H1 (cell line): ENCODE measurements around the gene SP9. TPM values are rescaled to one million over a fixed set of nuclear protein-coding genes. Genes with fewer than 3 reads are reported as not detected.
A peak's percentile ranks its signal among the peaks of the same experiment; 100 is the strongest.

Source experiments
- CTCF ChIA-PET: fragments of 300-600 bp; sonication (Branson Sonifier 250); formaldehyde crosslinking; loops from one replicate; lab custom pipeline; 2021; ENCODE audit not compliant: partially characterized antibody; lab: Charles Lee
- POLR2A ChIA-PET: fragments of 300-600 bp; sonication (Branson Sonifier 250); formaldehyde crosslinking; loops from one replicate; lab custom pipeline; 2021; ENCODE audit warnings: inconsistent platforms; ENCODE audit not compliant: partially characterized antibody; lab: Charles Lee
- DNase-seq, 2 experiments: peaks; one replicate each; pipeline versions ENCODE4 v3.0.0 to v3.0.0-alpha.2; 2010 to 2022; ENCODE audit warnings: low spot score in 2 of 2, low read depth in 1 of 2, mixed read lengths in 1 of 2
- FAIRE-seq: peaks from 2 replicates; lab custom pipeline; 2011; peaks lifted over from hg19 to GRCh38; lab: Jason Lieb, UNC
- H2AFZ ChIP-seq: 2 replicates; pipeline ENCODE4 v1.8.1; 2012; ENCODE audit warnings: low read length, inconsistent platforms
- H2AK5ac ChIP-seq: 2 replicates; pipeline ENCODE4 v1.6.1; 2013; ENCODE audit warnings: low read depth, low read length
- H2BK120ac ChIP-seq: replicated peaks from 2 replicates; pipeline ENCODE3; 2013; ENCODE audit warnings: low read depth, low read length, inconsistent platforms
- H2BK12ac ChIP-seq: 2 replicates; pipeline ENCODE4 v1.6.1; 2013; ENCODE audit warnings: low read depth, low read length
- H2BK15ac ChIP-seq: 2 replicates; pipeline ENCODE4 v1.6.1; 2013; ENCODE audit warnings: low read length
- H2BK20ac ChIP-seq: 2 replicates; pipeline ENCODE4 v1.6.1; 2013; ENCODE audit warnings: low read length
- H2BK5ac ChIP-seq: 2 replicates; pipeline ENCODE4 v1.6.1; 2013; ENCODE audit warnings: low read depth, low read length
- H3K14ac ChIP-seq: 2 replicates; pipeline ENCODE4 v1.6.1; 2013; ENCODE audit warnings: inconsistent platforms; ENCODE audit not compliant: insufficient read length
- H3K18ac ChIP-seq: 2 replicates; pipeline ENCODE4 v1.6.1; 2013; ENCODE audit warnings: low read length; ENCODE audit errors: extremely low read depth
- H3K23ac ChIP-seq: 2 replicates; pipeline ENCODE4 v1.6.1; 2013; ENCODE audit warnings: inconsistent platforms; ENCODE audit not compliant: insufficient read length
- H3K23me2 ChIP-seq: 2 replicates; pipeline ENCODE4 v1.6.1; 2013; ENCODE audit warnings: low read depth, low read length
- H3K27ac ChIP-seq: 2 replicates; pipeline ENCODE4 v1.6.1; 2011; ENCODE audit warnings: low read depth, low read length, inconsistent platforms
- H3K27me3 ChIP-seq, 4 experiments: replicated peaks in 1 of 4; 1 replicate in 1 of 4; 2 replicates in 3 of 4; pipeline versions ENCODE4 v1.6.1 to v1.8.1; 2011 to 2013; ENCODE audit warnings: low read length in 3 of 4, mild to moderate bottlenecking in 3 of 4, inconsistent platforms in 2 of 4, mixed read lengths in 2 of 4, moderate library complexity in 1 of 4; ENCODE audit not compliant: control insufficient read depth in 3 of 4, insufficient read depth in 3 of 4; ENCODE audit errors: extremely low read depth in 1 of 4
- H3K36me3 ChIP-seq, 4 experiments: 2 replicates each; pipeline versions ENCODE4 v1.6.1 to v1.8.1; 2011 to 2013; ENCODE audit warnings: mild to moderate bottlenecking in 4 of 4, low read length in 3 of 4, moderate library complexity in 2 of 4, control low read depth in 1 of 4, inconsistent platforms in 1 of 4; ENCODE audit not compliant: insufficient read depth in 4 of 4, control insufficient read depth in 2 of 4
- H3K4ac ChIP-seq: replicated peaks from 2 replicates; pipeline ENCODE3; 2013; ENCODE audit warnings: low read length, low read depth, mixed read lengths, inconsistent platforms; ENCODE audit not compliant: insufficient read length
- H3K4me1 ChIP-seq, 4 experiments: replicated peaks in 1 of 4; 1 replicate in 1 of 4; 2 replicates in 3 of 4; pipeline versions ENCODE4 v1.6.1 to v1.8.1; 2011 to 2013; ENCODE audit warnings: low read length in 3 of 4, inconsistent platforms in 2 of 4, mixed read lengths in 1 of 4; ENCODE audit not compliant: insufficient read depth in 4 of 4, control insufficient read depth in 3 of 4
- H3K4me2 ChIP-seq, 2 experiments: 2 replicates each; pipeline versions ENCODE4 v1.6.1 to v1.8.1; 2011 to 2013; ENCODE audit warnings: low read depth in 2 of 2, low read length in 2 of 2, control low read depth in 1 of 2, inconsistent platforms in 1 of 2, mild to moderate bottlenecking in 1 of 2; ENCODE audit not compliant: insufficient read depth in 1 of 2
- H3K4me3 ChIP-seq, 4 experiments: fragments of 200-600, 300-600 bp in 1 of 4; sonication (generic), shearing (Covaris generic), sonication (Bioruptor Twin) in 1 of 4; 2 replicates each; pipeline versions ENCODE4 v1.5.1 to v1.8.1; 2011 to 2016; ENCODE audit warnings: low read length in 4 of 4, low read depth in 3 of 4, control low read depth in 2 of 4, inconsistent platforms in 2 of 4, mild to moderate bottlenecking in 2 of 4, mixed read lengths in 1 of 4, moderate library complexity in 1 of 4; ENCODE audit not compliant: insufficient read depth in 2 of 4; ENCODE audit errors: extremely low read depth in 1 of 4
- H3K56ac ChIP-seq: replicated peaks from 2 replicates; pipeline ENCODE3; 2013; ENCODE audit warnings: low read depth, mild to moderate bottlenecking, mixed read lengths, low read length, inconsistent platforms; ENCODE audit not compliant: insufficient read length
- H3K79me1 ChIP-seq: 2 replicates; pipeline ENCODE4 v1.6.1; 2013; ENCODE audit warnings: low read depth, low read length, control low read depth
- H3K79me2 ChIP-seq, 2 experiments: 2 replicates each; pipeline versions ENCODE4 v1.6.1 to v1.8.1; 2012 to 2013; ENCODE audit warnings: low read length in 2 of 2, mild to moderate bottlenecking in 2 of 2, inconsistent platforms in 1 of 2; ENCODE audit not compliant: insufficient read depth in 2 of 2, control insufficient read depth in 1 of 2
- H3K9ac ChIP-seq, 4 experiments: replicated peaks in 1 of 4; 1 replicate in 1 of 4; 2 replicates in 3 of 4; pipeline versions ENCODE4 v1.6.1 to v1.8.1; 2011 to 2013; ENCODE audit warnings: low read depth in 3 of 4, low read length in 3 of 4, control low read depth in 2 of 4, mild to moderate bottlenecking in 2 of 4, moderate library complexity in 2 of 4, inconsistent platforms in 1 of 4; ENCODE audit errors: extremely low read depth in 1 of 4
- H3K9me3 ChIP-seq, 2 experiments: 2 replicates each; pipeline versions ENCODE4 v1.6.1 to v1.8.1; 2012 to 2013; ENCODE audit warnings: mild to moderate bottlenecking in 2 of 2, moderate library complexity in 2 of 2, control low read depth in 1 of 2, inconsistent platforms in 1 of 2, low read depth in 1 of 2, low read length in 1 of 2, mixed read lengths in 1 of 2; ENCODE audit not compliant: insufficient read depth in 2 of 2
- H4K20me1 ChIP-seq, 2 experiments: replicated peaks in 1 of 2; 2 replicates each; pipeline versions ENCODE3 to v1.8.1; 2011 to 2013; ENCODE audit warnings: inconsistent platforms in 2 of 2, low read length in 2 of 2, mild to moderate bottlenecking in 1 of 2; ENCODE audit not compliant: insufficient read depth in 2 of 2, control insufficient read depth in 1 of 2
- H4K5ac ChIP-seq: 2 replicates; pipeline ENCODE4 v1.6.1; 2013; ENCODE audit warnings: low read length, low read depth, mixed read lengths, inconsistent platforms; ENCODE audit not compliant: insufficient read length
- H4K8ac ChIP-seq: 2 replicates; pipeline ENCODE4 v1.8.0; 2013; ENCODE audit warnings: mild to moderate bottlenecking, moderate library complexity, low read length, inconsistent platforms; ENCODE audit not compliant: insufficient read depth; ENCODE audit errors: extremely low read depth
- H4K91ac ChIP-seq: replicated peaks from 2 replicates; pipeline ENCODE3; 2013; ENCODE audit warnings: low read length, mixed read lengths, inconsistent platforms; ENCODE audit not compliant: insufficient read length
- EZH2 ChIP-seq: fragments of 200-600 bp; sonication (generic); IDR thresholded peaks from 2 replicates; pipeline ENCODE4 v1.7.1; 2012; ENCODE audit warnings: low read depth, mild to moderate bottlenecking, moderate library complexity, low read length, inconsistent platforms; ENCODE audit not compliant: severe bottlenecking
- HDAC6 ChIP-seq: IDR thresholded peaks from one replicate; pipeline ENCODE4 v1.7.1; 2012; ENCODE audit warnings: low read depth, mild to moderate bottlenecking, inconsistent platforms, low read length, moderate library complexity
- KDM1A ChIP-seq: fragments of 200-600, 300-600 bp; sonication (generic); IDR thresholded peaks from 2 replicates; pipeline ENCODE4 v1.7.1; 2016; ENCODE audit warnings: mild to moderate bottlenecking, low read length, borderline replicate concordance
- MAX ChIP-seq: IDR thresholded peaks from 2 replicates; pipeline ENCODE4 v1.6.1; 2012; ENCODE audit warnings: inconsistent platforms
- RNF2 ChIP-seq: fragments of 200-900, 300-1000 bp; sonication (generic); IDR thresholded peaks from 2 replicates; pipeline ENCODE4 v1.7.1; 2016; ENCODE audit warnings: borderline replicate concordance, low read depth, mild to moderate bottlenecking, antibody characterized with exemption, low read length; ENCODE audit not compliant: poor library complexity, severe bottlenecking; ENCODE audit errors: missing control alignments
- SAP30 ChIP-seq: fragments of 300-600 bp; sonication (generic); IDR thresholded peaks from 2 replicates; pipeline ENCODE4 v1.7.1; 2012; ENCODE audit warnings: low read length, moderate library complexity, mild to moderate bottlenecking, inconsistent platforms; ENCODE audit not compliant: insufficient read depth, insufficient replicate concordance
- SUZ12 ChIP-seq: fragments of 200-600 bp; sonication (generic); IDR thresholded peaks from 2 replicates; pipeline ENCODE4 v1.6.1; 2012; ENCODE audit warnings: mild to moderate bottlenecking, inconsistent platforms, low read length, moderate library complexity, mixed read lengths
- TBP ChIP-seq: IDR thresholded peaks from 2 replicates; pipeline ENCODE4 v1.6.1; 2011; ENCODE audit warnings: low read depth, low read length, improper control_type of control experiment
- WGBS, 2 experiments: shearing (Covaris generic) in 1 of 2; methylation state at CpG; one replicate each; pipeline versions ENCODE4 v1.1.6 to v1.1.7; 2013 to 2015; ENCODE audit warnings: low lambda C conversion rate in 2 of 2, mixed read lengths in 2 of 2, inconsistent platforms in 1 of 2, low coverage in 1 of 2, missing lambda C conversion rate in 1 of 2; ENCODE audit not compliant: insufficient replicate concordance in 2 of 2, insufficient coverage in 1 of 2, insufficient read length in 1 of 2; ENCODE audit errors: extremely low coverage in 1 of 2, missing lambda C conversion rate in 1 of 2; 5-methylcytosine and 5-hydroxymethylcytosine counted together
- polyA plus RNA-seq, 7 experiments: library from polyadenylated mRNA; depleted of rRNA in 3 of 7; stranded (reverse) in 5 of 7; unstranded in 2 of 7; fragments of >200 nt in 5 of 7; fragments of 200-250 nt in 2 of 7; gene quantifications; 1 replicate in 5 of 7; 2 replicates in 1 of 7; 4 replicates in 1 of 7; pipeline versions ENCODE4 v1.2.1 to v1.2.3, GENCODE V29; 2011 to 2013; ENCODE audit warnings: missing spikeins in 2 of 7, mixed read lengths in 2 of 7
- total RNA-seq: library from RNA; stranded (reverse); fragmentation: NEBNext Ultra II Directional; extraction: Animal tissue kit (Norgen Biotek cat#: 25700); gene quantifications from 2 replicates; pipeline ENCODE4 v1.2.1, GENCODE V29; 2021

Gene SP9
- total and polyA plus RNA-seq, 2 of the 8 experiments (the other 6 are each of a cell fraction or from before 2014, with no cell fraction given) = 0.03 to 0.11 TPM

- H3K4me3 ChIP-seq = peak overlapping the region; percentile 41 to 72 (median 66); a peak in 6 of 8 replicates
- H3K27ac ChIP-seq = no peak overlapping the region
- H3K14ac ChIP-seq = no peak overlapping the region
- H2BK20ac ChIP-seq = 0 out of 2 replicates have a peak overlapping the region, but pooled peaks have one; percentile 26
- H3K56ac ChIP-seq = no peak overlapping the region
- FAIRE-seq (no peak), DNase-seq (peak in 1 of 2 experiments; percentile 73)
- peak overlapping the region; percentile 53; the same call in 1 of the 2 replicates for H2BK15ac ChIP-seq
- peak overlapping the region; percentile 30; the same call in 1 of the 2 replicates for H2AK5ac ChIP-seq
- peaks cover 6 to 14% of the 10 kb centered on the region in 2 experiments for H4K20me1 ChIP-seq
- peaks cover 50 to 81% (median 68%) of the 10 kb centered on the region in 4 experiments for H3K27me3 ChIP-seq
- no peak overlapping the region for H2AFZ ChIP-seq
- H2BK12ac ChIP-seq = peak overlapping the region; percentile 51; the same call in 1 of the 2 replicates
- H3K36me3 ChIP-seq = no peaks in the 10 kb centered on the region
- no peak overlapping the region for H3K9ac ChIP-seq
- peak overlapping the region; percentile 56; the same call in 1 of the 2 replicates for H2BK5ac ChIP-seq
- H3K79me1 ChIP-seq = no peaks in the 10 kb centered on the region
- no peak overlapping the region for H4K8ac ChIP-seq
- H3K18ac ChIP-seq = 0 out of 2 replicates have a peak overlapping the region, but pooled peaks have one; percentile 4
- H3K23ac ChIP-seq = no peak overlapping the region
- no peak overlapping the region for H4K91ac ChIP-seq
- no peak overlapping the region for H4K5ac ChIP-seq
- H2BK120ac ChIP-seq = no peak overlapping the region
- peak overlapping the region; percentile 86 to 88 for H3K4me2 ChIP-seq
- 4% methylated on average over 38 of the region's 41 CpGs; no CpG with 5 or more reads in 1 of the 2 experiments for WGBS, 2 experiments
- H3K9me3 ChIP-seq = no peaks in the 10 kb centered on the region
- peaks cover 9% of the 10 kb centered on the region; the same call in 1 of the 2 replicates for H3K23me2 ChIP-seq
- POLR2A ChIA-PET = interaction anchor here (1.0 to 2.5 kb wide), 6 partner anchors 8 to 79 kb away, joined by 3 to 7 read pairs (median 5); partner anchors contain the start of genes OLA1 and SP9
- H3K4ac ChIP-seq = no peak overlapping the region
- CTCF ChIA-PET = interaction anchor here (0.6 to 3.4 kb wide), 12 partner anchors 8 to 279 kb away, joined by 3 to 25 read pairs (median 4); partner anchors contain the start of gene SP9
- no peaks in the 10 kb centered on the region for H3K79me2 ChIP-seq
- H3K4me1 ChIP-seq = peaks cover 9 to 27% (median 12%) of the 10 kb centered on the region in 4 experiments
- peak; percentile 83; the same call in 1 of the 2 replicates for TF ChIP-seq SUZ12
- TF ChIP-seq MAX = peak; percentile 62; the same call in 1 of the 2 replicates
- TF ChIP-seq EZH2 = peak; percentile 87
- TF ChIP-seq RNF2 = peak; percentile 77
- no peak for TF ChIP-seq TBP
- no peak for TF ChIP-seq KDM1A
- peak; percentile 31 for TF ChIP-seq SAP30
- no peak for TF ChIP-seq HDAC6
These were observed 7.5 kb upstream of the SP9 start for GRCh38 chr2:174327021-174327840.
